Lung (tissue), 12 donors: ENCODE data around the gene B4GALNT4. TPM values are rescaled to one million over a fixed set of nuclear protein-coding genes. Genes with fewer than 3 reads are reported as not detected.
A peak's percentile ranks its signal among the peaks of the same experiment; 100 is the strongest.

ENCODE experiments used
- ATAC-seq: fragments of 200-7000 bp; cut with Tn5 transposase; one replicate; pipeline ENCODE4 v1.9.1; 2020; ENCODE audit warnings: moderate number of reproducible peaks; ENCODE audit not compliant: insufficient read depth, low FRiP score
- DNase-seq, 3 donors: peaks; one replicate each; pipeline ENCODE4 v3.0.0-alpha.2; 2013 to 2017
- H3K27ac ChIP-seq, 2 donors: one replicate each; pipeline ENCODE4 v1.5.1; 2013; ENCODE audit warnings: mild to moderate bottlenecking in 2 of 2, moderate library complexity in 2 of 2, control low read depth in 1 of 2, inconsistent platforms in 1 of 2, low read depth in 1 of 2, low read length in 1 of 2
- H3K27me3 ChIP-seq, 3 donors: one replicate each; pipeline ENCODE4 v1.5.1; 2013; ENCODE audit warnings: low read length in 2 of 3; ENCODE audit not compliant: control insufficient read depth in 3 of 3, insufficient read depth in 3 of 3
- H3K36me3 ChIP-seq, 4 donors: one replicate each; pipeline ENCODE4 v1.5.1; 2013; ENCODE audit warnings: low read length in 4 of 4, mild to moderate bottlenecking in 1 of 4, moderate library complexity in 1 of 4; ENCODE audit not compliant: control insufficient read depth in 4 of 4, insufficient read depth in 4 of 4
- H3K4me1 ChIP-seq, 5 donors: one replicate each; pipeline ENCODE4 v1.5.1; 2013; ENCODE audit warnings: low read length in 5 of 5, mild to moderate bottlenecking in 2 of 5, moderate library complexity in 1 of 5; ENCODE audit not compliant: control insufficient read depth in 5 of 5, insufficient read depth in 5 of 5
- H3K4me3 ChIP-seq: one replicate; pipeline ENCODE4 v1.5.1; 2013; ENCODE audit warnings: mild to moderate bottlenecking, control low read depth, moderate library complexity
- H3K9ac ChIP-seq, 2 donors: one replicate each; pipeline ENCODE4 v1.5.1; 2013; ENCODE audit warnings: low read length in 2 of 2, control low read depth in 1 of 2; ENCODE audit not compliant: insufficient read depth in 1 of 2
- H3K9me3 ChIP-seq, 4 donors: one replicate each; pipeline ENCODE4 v1.5.1; 2013; ENCODE audit warnings: low read length in 3 of 4, mild to moderate bottlenecking in 1 of 4, moderate library complexity in 1 of 4; ENCODE audit not compliant: control insufficient read depth in 4 of 4, insufficient read depth in 3 of 4
- WGBS, 2 donors: extraction: QIAGEN DNeasy Blood & Tissue Kit; methylation state at CpG; one replicate each; pipeline ENCODE4 v1.1.7; 2013; 5-methylcytosine and 5-hydroxymethylcytosine counted together
- polyA plus RNA-seq, 2 donors: library from polyadenylated mRNA; stranded (reverse); fragments of 200-250 nt; gene quantifications; one replicate each; pipeline ENCODE4 v1.2.1, GENCODE V29; 2013
- total RNA-seq, 2 donors: library from RNA; depleted of rRNA in 1 of 2; stranded (reverse); fragments of >200 nt in 1 of 2; gene quantifications; one replicate each; pipeline ENCODE4 v1.2.1, GENCODE V29; 2014 to 2021
- TF ChIP-seq, protein P1 (sequence below): IDR thresholded peaks from 2 replicates; pipeline ENCODE4 v1.5.1; 2012; ENCODE audit warnings: mild to moderate bottlenecking; ENCODE audit errors: control extremely low read depth, extremely low read depth
- donor health status: control.
- donor health status: control.
- donor health status: Bipolar disorder and iron deficiency.
- donor health status: healthy.
- donor health status: DM: yes; HTN: yes; CAD: no.

The B4GALNT4 gene
- total and polyA plus RNA-seq, 4 donors, result 1.4 to 6.8 (median 3.3) TPM

DNA sequence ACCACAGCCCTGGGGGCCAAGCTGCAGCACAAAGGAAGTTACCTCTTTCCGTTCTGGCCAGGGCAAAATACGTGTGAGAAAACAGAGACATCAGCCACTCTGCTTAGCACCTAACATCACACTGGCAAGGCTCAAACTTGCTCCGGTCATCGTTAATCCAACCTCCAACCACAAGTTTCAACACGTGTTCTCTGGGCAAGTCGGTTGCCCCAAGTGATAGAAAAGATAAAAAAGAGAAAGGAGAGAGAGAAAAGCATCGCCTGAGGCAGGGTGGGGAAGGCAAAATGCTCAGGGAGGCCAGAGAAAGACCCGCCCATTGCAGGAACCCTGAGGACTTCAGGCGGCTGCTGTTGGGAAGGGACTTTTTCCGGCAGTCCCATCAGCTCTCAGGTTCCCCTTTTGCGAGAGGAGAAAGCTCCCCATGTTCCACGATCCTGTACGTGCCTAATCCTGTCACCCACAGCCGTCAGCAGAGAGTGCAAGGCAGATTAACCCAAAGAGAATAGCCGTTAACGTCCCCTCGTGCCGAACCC lies 18.5 kb upstream of the B4GALNT4 start:
- Histone ChIP-seq H3K9ac (no peak overlapping the region), H3K36me3 (no peaks in the 10 kb centered on the region), H3K9me3 (no peaks in the 10 kb centered on the region), H3K4me3 (no peak overlapping the region), H3K27ac (no peak overlapping the region), H3K27me3 (no peaks in the 10 kb centered on the region), H3K4me1 (peaks cover 0 to 31% (median 8%) of the 10 kb centered on the region in 5 donors)
- TF ChIP-seq, protein P1, sequence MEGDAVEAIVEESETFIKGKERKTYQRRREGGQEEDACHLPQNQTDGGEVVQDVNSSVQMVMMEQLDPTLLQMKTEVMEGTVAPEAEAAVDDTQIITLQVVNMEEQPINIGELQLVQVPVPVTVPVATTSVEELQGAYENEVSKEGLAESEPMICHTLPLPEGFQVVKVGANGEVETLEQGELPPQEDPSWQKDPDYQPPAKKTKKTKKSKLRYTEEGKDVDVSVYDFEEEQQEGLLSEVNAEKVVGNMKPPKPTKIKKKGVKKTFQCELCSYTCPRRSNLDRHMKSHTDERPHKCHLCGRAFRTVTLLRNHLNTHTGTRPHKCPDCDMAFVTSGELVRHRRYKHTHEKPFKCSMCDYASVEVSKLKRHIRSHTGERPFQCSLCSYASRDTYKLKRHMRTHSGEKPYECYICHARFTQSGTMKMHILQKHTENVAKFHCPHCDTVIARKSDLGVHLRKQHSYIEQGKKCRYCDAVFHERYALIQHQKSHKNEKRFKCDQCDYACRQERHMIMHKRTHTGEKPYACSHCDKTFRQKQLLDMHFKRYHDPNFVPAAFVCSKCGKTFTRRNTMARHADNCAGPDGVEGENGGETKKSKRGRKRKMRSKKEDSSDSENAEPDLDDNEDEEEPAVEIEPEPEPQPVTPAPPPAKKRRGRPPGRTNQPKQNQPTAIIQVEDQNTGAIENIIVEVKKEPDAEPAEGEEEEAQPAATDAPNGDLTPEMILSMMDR, result no peak
- no peak for ATAC-seq
- 49 to 70% methylated on average over 18 of the region's 18 CpGs for WGBS, 2 donors
- DNase-seq, result no peak

DNA sequence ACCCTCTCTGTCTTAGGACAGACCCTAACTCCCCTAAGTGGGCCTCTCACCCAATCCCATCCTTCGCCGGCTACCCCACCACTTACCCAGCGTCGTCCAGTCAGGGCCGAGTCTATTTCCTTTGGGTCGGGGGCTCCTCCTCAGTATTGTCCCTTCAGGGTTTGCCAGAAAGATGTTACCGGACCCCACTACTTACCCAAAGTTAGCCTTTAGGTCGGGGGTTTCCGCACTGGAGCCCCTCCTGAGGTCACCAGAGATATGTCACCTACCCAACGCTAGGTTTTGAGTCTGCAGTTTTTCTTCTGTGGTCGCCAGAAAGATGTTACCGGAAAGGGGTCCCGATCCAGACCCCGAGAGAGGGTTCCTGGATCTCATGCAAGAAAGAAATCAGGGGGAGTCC lies 17.9 kb upstream of the B4GALNT4 start:
- 97% methylated on average over 14 of the region's 14 CpGs for WGBS, 2 donors
- no peak for DNase-seq
- Histone ChIP-seq H3K27me3 (no peaks in the 10 kb centered on the region), H3K4me1 (peaks cover 0 to 32% (median 8%) of the 10 kb centered on the region in 5 donors), H3K27ac (no peak overlapping the region), H3K9me3 (no peaks in the 10 kb centered on the region), H3K36me3 (peaks cover 0 to 1% (median under 1%) of the 10 kb centered on the region in 4 donors), H3K4me3 (no peak overlapping the region), H3K9ac (no peak overlapping the region)
- TF ChIP-seq, protein P1, result no peak
- ATAC-seq, result no peak

DNA sequence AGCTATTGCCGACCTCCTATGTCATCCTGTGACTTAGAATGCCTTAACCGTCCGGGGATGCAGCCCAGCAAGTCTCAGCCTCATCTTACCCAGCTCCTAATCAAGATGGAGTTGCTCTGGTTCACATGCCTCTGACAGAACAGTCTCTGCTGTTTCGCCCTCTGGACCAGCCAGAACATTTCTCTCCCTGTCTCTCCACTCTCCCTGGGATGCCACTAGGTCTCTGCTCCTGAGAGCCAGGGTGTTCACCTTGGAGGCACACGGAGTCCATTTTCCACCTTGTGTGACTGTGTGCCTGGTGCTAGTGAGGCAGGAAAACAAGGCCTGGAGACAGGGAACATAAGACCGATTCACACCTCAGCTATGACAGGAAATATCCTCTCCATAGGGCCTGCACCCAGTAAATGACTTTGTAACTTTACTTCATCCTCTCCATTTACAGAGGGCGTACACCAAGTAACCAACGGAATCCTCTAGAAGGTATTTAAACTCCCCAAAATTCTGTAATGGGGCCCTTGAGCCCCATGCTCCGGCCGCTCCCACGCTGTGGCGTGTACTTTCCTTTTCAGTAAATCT lies 16.8 kb upstream of the B4GALNT4 start:
- Histone ChIP-seq H3K36me3 (peaks cover 0 to 13% (median 1%) of the 10 kb centered on the region in 4 donors), H3K4me1 (peaks cover 0 to 32% (median 8%) of the 10 kb centered on the region in 5 donors), H3K9ac (peak overlapping the region in 1 of 2 donors; percentile 62), H3K9me3 (peaks cover 0 to 3% (median 0%) of the 10 kb centered on the region in 4 donors), H3K27me3 (no peaks in the 10 kb centered on the region), H3K27ac (peak overlapping the region; percentile 63 to 87), H3K4me3 (no peak overlapping the region)
- TF ChIP-seq, protein P1, result no peak
- ATAC-seq (no peak), DNase-seq (no peak)
- 83 to 84% methylated on average over 12 of the region's 12 CpGs for WGBS, 2 donors
